Activated T-cell treated with anti-CD3 and anti-CD28 coated beads for 48 hours (primary cell): ENCODE results near the gene FAIM2.

Source experiments
- DNase-seq: peaks from one replicate; pipeline ENCODE4 v3.0.0-alpha.2; 2020; ENCODE audit warnings: low read depth

Gene FAIM2

DNA sequence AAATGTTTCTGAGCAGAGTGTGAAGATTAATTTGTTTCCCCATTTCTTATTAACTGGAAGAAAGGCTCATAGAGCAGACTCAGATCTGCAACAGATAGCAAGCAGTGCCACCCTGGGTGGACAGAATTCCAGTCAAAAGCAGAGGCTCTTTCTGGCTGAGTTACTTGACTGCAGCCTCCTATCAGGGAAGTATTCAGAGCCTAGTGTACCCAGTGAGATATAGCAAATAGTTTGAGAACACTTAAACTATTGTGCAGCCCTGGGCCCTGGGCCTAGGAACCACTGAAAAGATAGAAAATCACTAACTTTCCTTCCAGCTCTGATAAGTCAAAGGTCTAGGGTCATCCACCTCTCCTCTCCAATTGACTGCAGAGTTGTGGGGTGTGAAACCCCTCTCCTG, 35.6 kb upstream of the FAIM2 start:
- DNase-seq = no peak

DNA sequence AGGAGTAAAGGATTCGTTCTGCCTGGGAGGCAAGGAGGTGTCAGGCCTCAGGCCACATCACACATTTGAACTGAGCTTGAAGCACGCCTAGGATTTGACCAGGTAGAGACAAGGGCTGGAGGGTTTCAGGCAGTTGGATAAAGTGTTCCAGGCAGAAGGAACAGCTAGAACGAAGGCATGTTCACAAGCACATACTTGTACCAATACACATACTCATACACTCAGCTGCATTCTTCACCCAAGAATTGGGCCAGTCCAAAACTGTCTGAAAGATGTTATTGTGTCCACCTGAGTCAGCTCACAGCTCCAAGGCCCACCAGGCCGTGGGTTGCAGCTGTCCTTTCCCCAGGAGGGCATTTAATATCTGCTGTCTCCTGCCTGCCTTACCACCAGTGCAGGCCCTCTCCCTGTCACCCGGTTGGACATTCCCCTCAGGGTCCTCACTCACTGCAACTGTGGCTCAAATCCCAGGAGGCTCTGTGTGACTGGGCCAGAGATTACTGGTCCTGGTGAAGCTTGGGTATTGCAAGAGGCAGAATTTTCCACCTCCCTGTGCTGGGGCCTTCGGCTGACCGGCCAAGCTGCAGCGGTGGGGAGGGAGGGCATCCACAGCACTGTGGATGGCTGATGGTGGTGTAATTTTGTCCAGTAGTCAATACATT, 34.1 kb upstream of the FAIM2 start:
- DNase-seq = no peak

DNA sequence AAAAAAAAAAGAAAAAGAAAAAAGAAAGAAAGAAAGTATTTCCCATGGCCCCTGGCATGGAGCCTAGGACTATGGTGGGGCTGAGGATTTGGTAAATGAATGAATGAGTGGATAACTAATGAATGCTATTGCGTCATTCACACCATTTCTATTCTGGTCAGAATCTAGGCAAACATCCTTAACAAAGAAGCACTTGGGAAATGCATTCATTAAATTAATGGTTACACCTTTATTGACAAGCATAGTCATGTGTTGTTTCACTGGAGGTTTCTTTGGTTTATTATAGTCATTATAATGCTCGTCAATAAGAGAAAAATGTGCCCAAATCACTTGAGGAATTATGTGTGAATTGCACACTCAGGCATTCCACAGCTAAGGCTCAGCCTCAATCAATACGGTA, 33.2 kb upstream of the FAIM2 start:
- no peak for DNase-seq

- no peak for DNase-seq
These were observed 30.8 kb upstream of the FAIM2 start for GRCh38 chr12:49934505-49934904.

DNA sequence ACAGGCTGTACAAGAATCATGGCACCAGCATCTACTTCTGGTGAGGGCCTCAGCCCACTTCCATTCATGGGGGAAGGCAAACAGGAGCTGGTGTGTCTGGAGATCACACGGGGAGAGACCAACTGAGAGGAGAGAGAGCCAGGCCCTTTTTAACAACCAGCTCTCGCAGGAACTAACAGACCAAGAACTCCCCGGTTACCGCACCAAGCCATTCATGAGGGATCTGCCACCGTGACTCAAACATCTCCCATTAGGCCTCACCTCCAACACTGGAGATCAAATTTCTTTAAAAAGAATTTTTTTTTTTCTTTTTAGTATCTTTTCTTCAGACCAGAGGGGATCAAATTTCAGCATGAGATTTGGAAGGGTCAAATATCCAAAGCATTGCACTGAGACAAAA, 30.1 kb upstream of the FAIM2 start:
- no peak for DNase-seq

- DNase-seq = no peak
These were observed 28.9 kb upstream of the FAIM2 start for GRCh38 chr12:49932533-49933130.

GRCh38 chr12:49932023-49932422, 28.3 kb upstream of the FAIM2 start:
- DNase-seq = no peak

DNA sequence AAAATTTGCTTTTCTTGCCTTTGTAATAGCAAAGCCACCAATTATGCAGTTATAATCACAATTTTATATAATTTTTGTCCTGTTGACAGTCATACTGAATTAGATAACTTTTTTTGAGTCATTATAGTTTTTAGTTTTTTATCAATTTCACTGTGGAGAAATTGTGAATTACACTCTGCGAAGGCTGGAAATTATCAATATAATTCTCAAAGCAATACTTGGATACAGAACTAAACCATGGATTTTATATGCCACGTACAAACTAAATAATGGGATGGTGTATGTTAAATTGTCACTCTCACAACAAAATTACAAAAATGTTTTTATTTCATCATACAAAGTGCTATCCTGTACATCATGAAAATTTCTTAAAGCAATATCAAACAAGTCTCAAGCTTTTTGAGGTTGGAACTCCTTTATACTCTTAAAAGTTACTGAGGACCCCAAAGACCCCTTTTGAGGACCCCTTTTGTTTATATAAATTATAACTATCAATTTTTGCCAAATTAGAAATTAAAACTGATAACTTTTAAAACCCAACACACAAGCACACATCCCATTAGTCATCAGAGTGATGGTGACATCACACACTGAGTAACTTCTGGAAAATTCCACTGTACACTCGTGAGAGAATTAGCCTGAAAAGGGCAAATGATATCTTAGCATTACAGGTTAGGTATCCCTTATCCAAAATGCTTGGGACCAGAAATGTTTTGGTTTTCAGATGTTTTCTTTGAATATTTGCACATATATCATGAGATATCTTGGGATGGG, 27.0 kb upstream of the FAIM2 start:
- DNase-seq = no peak

GRCh38 chr12:49929581-49929980, 25.9 kb upstream of the FAIM2 start:
- DNase-seq = no peak

GRCh38 chr12:49928471-49928870, 24.8 kb upstream of the FAIM2 start:
- DNase-seq = no peak

DNA sequence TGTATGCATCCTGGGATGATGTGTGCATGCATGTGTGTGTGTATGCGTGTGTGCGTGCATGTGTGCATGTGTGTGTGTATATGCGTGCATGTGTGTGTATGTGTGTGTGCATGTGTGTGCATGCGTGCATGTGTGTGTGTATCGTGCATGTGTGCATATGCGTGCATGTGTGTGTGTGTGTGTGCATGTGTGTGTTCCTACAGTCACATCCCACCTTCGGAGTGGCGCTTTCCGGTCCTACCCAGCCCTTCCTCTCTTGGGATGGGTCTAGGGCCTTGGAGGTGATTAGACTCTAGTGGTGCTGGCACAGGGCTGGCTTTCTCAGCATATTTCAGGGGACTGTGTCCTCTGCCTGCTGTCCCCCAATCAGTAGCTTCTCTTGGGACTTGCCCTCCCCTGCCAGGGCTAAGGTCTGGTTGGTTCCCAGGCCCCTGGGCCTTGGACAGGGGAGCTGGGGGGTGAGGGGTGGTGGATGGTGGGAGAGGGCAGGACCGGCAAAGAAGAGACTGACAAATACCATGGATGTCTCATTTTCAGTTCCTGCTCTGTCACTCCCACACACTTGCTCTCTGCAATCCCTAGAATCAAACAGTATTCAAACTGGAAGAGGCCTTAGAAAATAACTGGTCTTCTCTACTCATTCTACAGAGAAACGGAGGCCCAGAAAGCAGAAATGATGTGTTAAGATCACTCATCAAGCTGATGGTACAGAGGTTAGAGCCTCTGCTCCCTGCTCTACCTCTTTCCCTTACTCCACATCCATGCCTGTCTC, 21.9 kb upstream of the FAIM2 start:
- no peak for DNase-seq

DNA sequence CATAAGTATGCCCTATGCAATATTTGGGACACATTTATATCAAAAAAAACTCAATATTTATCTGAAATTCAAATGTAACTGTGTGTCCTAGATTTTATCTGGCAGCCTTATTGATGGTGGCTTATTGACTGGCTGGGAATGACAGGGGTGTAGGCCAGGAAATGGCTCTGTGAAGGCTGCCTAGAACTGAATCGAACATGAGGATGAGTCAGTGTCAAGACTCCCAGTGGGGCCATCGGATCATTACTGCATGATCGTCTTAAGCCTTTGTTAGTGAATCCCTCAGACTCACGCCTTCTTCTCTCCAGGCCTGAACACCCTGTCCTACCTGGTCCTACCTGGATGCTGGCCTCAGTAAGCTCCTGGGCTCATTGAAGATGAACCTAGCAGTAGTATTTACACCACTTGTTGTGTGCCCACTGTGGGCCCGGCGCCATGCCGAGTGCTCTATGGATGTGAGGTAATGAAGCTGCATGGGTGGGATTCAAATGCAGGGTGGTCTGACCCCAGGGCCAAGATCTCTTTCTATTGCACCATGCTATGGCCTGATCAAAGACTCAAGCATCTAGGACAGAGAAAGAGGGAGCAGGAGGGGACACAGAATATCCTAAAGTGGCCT, 21.0 kb upstream of the FAIM2 start:
- DNase-seq = no peak

DNA sequence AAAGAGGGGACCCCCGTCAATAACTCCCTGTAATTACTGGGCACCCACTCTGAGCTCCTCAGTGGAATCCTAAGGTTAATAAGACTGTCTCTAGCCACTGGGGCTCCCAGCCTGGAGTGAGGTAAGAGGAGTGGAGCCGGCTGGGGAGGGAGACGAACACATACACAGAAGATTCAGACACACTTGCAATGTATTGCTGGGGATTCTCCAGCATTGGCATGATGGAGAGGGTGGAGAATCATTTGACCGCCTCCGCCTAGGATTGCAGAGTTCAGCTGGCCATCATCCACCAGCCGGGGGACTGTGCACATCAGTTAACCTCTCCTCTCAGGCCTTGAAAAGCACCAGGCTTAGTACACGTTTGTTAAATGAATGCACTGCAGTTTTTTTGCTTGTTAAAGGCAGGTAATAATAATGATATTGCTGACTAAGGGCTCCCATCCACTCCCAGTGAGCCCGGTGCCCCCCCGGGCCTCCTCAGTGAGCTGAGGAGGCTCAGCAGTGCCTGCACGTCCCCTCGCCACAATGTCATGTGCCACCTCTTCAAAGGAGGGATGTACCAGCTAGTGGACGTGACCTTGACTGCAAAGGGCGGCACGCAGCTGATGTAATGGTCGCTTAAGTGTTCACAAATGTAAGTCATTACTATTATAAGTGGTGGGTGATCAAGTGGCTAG, 20.3 kb upstream of the FAIM2 start:
- DNase-seq = no peak

- no peak for DNase-seq
These were observed 19.4 kb upstream of the FAIM2 start for GRCh38 chr12:49923035-49923644.

DNA sequence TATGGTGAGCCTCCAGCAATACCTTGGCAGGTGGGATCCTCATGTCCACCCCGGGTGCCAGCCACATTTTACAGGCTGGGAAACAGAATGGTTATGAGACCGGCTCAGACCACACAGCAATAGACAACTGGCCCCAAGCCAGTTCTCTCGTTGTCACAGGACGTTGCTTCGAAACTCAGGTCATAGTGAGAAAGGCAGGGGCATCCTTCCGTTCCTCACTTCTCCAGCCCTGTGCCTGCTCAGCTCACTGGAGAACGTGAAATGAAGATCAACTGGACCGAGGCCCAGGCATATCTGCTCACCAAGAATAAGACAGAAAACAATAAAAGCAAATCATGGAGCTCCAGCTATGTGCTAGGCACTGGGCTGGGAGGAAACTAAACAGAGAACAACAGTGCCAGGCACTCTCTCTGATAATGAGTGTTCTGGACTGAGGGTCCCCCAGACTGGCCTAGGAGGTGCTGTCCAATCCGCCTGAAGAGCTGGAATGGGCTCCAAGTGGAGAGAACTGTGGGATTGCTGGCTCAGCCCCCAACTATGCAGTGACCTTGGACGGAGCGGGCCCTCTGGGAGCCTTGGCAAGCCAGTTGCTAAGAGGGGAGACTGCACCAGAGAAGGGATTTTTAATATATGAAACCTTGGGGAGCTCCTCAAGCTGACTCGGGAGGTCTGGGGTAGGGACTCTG, 18.8 kb upstream of the FAIM2 start:
- DNase-seq = no peak

DNA sequence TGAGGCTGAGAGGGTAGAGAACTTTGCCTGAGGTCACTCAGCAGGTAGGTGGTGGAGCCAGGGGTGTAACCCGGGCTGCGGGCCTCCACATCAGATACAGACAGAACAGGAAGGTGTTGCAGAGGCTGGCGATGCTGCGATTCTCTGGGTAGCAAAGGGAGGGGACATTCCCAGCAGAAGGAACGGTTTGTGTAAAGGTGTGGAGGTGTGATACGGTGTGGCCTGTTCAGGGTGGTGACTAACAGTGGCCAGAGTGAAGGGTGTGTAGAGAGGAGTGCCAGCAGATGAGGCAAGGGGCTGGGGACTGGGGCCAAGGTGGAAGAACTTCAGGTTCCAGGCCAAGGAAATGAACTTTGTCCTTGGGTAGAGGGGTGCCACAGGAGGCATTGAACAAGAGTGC, 18.2 kb upstream of the FAIM2 start:
- DNase-seq = no peak

GRCh38 chr12:49921299-49921698, 17.6 kb upstream of the FAIM2 start:
- DNase-seq = no peak

GRCh38 chr12:49920915-49921286, 17.2 kb upstream of the FAIM2 start:
- no peak for DNase-seq

DNA sequence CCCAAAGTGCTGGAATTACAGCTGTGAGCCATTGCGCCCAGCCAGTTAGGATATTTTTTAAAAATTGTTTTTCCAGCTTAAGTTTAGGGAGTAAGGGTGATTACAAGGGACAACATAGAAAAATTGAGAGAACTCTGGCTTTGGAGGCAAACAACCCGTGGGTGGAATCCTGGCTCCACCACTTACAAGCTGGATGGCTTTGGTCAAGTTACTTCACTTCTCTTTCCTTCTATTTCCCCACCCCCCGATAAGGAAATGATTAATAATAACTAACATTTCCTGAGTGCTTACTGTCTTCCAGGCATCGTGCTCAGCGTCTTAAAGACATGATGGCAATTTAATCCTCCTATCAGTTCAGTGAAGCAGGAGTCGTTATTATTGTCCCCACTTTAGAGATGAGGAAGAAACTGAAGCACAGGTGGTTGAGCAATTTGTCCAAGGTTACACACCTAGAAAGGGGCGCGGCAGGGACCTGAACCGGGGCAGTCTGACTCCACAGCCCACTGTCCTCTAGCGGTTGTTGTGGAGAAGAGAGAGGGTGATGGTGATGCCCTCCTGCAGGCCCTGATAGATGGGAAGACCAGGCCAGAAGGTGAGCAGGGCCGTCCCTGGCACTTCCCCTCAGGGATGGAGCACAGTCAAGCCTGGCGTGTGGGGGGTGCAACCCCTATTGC, 16.7 kb upstream of the FAIM2 start:
- no peak for DNase-seq

GRCh38 chr12:49917788-49918173, 14.1 kb upstream of the FAIM2 start:
- no peak for DNase-seq
